ENCODE results near the gene NEGR1. TPM values are rescaled to one million over a fixed set of nuclear protein-coding genes. Genes with fewer than 3 reads are reported as not detected.

Gene NEGR1
- total RNA-seq, 1 donor from 2014 or later: 9.1 TPM

DNA sequence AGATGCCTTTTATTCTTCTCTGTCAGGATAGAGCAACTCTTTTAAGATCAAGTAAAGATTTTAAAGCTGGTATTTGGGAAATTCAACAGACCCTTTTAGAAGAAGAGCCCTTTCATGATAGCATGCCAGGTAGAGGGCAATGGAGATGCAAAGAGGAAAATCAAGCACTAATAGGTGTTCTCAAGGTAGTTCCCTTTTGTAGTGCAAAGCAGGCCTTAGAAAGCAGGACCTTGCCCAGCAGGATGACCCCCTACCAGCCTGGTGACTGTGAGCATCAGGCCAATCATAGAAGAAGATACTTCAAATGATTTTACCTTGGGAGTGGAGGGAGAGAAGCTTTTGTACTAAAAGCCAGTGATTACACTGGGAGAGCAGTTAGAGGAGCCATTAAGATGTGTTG lies 820.1 kb downstream of the NEGR1 start:
- no peak for DNase-seq

DNA sequence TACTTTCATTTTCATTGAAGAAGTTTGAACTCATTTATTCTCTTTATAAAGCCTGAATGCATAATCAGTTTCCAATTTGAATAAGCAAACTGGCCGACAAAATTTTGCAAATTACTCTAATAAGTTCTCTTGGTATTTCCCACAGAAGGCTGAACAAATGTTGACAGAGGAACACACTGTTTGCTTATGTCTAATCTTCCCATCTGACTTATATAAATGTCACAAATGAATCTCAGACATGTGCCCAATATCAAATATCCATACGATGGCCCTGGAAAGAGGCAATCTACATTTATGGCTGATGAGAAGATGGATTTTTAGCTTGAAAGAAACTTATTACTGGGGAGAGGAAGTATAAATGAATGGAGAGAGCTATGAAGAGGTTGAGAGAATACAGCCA lies 820.9 kb downstream of the NEGR1 start:
- DNase-seq: no peak

DNA sequence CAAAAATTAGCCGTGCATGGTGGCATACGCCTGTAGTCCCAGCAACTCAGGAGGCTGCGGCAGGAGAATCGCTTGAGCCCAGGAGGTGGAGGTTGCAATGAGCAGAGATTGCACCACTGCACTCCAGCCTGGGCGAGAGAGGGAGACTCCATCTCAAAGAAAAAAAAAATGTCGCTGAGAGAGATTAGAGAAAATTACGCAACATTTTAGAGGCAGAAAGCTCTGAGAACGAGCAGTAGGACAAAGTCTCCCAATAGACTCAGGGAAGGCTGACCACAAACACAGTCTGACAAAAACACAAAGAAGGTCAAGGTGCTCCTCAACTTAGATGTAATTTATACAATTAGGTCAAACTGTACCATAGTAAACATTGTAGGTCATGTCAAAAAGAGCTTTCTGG lies 833.9 kb downstream of the NEGR1 start:
- DNase-seq: no peak

GRCh38 chr1:71438626-71439025 lies 843.7 kb downstream of the NEGR1 start:
- no peak for DNase-seq

GRCh38 chr1:71435951-71436350 lies 846.4 kb downstream of the NEGR1 start:
- no peak for DNase-seq

GRCh38 chr1:71434240-71434639 lies 848.1 kb downstream of the NEGR1 start:
- no peak for DNase-seq

DNA sequence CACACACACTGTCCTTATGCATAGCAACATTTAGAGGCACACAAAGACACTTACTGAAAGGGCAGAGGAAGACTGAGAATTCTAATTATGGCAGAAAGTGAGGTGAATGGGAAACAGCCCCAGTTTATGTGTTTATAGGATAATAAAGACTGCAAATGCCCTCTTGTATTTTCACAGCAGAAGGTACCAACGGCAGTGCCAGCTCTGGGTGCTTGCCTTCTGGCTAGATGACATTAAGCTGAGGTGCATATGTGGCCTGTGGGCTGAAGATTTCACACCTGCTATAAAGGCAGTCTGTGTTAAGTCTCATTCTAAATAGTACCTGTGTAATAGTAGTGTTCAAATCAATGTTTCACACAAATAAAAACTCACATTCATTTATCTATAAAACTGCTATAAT lies 854.3 kb downstream of the NEGR1 start:
- DNase-seq: no peak

DNA sequence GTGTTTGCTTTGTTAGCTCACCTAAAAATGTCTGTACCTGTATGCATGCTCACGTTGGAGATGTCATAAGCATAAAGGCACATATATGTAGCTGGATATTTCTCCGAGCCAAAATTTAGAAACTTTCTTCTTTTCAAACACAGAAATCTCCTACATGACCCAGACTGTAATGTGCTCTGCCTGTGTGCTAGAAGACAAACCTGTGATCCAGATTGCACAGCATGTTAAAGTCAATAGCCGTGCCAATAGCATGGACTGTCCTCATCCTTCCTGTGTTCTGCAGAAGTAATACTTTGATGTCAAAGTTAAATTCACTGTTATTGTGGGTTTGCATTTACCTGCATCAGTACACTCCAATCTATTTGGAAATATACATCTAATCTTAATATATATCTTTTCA lies 855.3 kb downstream of the NEGR1 start:
- no peak for DNase-seq

DNA sequence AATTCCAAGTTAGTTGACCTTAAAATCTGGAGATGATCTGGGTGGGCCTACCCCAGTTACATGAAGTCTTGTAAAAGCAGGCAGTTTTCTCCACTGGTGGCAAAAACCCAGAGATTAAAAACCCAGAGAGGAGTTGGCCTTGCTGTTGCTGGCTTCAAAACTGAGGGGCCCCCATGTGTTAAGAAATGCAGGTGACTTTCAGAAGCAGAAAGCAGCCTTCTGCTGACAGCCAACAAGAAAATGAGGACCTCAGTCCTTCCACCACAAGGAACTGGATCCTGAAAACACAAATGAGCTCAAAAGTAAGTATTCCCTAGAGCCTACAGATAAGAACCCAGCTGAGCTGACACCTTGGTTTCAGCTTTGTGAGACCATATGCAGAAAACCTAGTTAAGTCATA lies 857.8 kb downstream of the NEGR1 start:
- DNase-seq: no peak

GRCh38 chr1:71422221-71422620 lies 860.1 kb downstream of the NEGR1 start:
- DNase-seq: no peak

DNA sequence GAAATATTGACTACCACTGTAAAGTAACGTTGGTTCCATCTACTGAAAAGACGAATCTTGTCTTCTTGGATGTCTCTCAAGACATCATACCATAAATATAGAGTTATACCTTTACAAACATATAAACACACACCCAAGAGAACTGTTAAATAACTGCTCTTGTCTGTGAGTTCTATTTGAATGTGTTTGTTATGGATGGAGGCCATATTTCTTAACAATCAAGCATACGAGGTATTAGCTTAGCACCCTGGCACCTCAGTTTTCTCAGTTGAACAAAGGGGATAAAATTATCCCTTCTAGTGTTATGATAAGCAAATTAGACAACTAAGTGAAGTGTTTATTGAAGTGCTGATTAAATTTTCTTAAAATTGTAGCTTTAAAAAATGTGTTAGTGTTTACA lies 864.9 kb downstream of the NEGR1 start:
- DNase-seq: no peak

DNA sequence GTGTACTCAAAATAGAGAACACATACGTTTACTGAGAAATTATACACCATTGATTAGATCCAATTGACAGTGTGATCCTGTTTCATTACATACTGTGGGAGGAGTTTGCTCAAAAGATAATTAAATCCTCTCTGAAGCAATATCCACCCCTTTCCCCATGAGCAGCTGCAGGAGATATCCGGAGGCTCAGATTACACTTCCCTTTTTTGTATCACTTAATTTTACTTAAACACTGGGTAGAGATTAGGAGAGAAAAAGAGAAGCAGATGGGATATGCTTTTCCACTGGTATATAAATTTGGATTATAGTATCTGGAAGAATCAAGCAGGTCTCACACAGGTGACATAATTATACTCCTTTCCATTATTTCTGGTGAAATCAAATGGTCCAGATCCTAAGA lies 868.2 kb downstream of the NEGR1 start:
- peak; percentile 11 for DNase-seq

DNA sequence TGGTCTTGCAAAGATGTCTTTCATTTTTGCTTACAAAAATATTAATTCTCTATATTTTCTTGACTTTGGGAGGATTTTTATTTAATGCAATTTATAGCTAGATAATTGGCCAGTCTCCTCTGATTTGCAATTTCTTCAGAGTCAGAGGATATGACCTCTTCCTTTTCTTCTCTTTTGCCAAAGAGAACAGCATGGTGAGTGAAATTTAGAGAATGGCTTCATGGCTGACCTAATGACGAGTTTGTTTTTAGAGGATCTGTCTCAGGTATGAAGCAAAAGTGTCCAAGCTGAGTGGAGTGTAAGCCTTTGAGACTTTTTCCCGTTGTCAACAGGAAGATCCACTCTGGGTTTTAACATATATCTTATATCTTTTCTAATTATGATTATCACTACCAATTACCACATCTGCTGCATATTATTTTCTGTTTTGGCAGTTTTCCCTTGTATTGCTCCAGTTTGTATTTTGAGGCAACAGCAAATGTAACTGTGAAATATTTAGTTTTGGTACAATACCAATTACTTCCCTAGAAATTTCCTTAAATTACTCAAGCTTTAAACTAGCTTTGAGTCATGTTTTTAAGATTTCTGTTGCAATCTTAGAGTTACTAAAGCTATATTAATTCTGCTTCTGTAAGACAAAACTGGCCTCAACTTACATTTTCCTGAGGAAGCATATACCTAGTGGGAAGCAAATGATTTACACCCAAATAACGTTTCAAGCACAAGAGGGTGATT lies 868.7 kb downstream of the NEGR1 start:
- DNase-seq: peak; percentile 33

DNA sequence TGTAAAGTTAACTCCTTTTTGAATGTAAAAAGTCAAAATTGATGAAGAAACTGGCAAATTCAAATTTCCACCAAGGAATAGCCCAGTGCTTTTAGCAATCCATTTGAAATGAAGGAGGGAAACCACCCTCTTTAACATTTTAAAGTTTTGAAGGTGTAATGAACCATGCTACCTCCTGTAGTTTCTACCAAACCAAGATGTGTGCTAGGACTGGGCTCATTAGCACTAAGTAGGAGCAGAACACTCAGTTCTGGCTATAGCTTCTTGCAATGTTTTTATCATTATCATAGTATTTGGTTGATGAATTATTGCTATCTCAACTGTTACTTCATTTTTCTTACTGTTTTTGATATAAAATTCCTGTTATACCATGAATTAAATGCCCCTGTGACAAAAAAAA lies 882.3 kb downstream of the NEGR1 start:
- DNase-seq: no peak

DNA sequence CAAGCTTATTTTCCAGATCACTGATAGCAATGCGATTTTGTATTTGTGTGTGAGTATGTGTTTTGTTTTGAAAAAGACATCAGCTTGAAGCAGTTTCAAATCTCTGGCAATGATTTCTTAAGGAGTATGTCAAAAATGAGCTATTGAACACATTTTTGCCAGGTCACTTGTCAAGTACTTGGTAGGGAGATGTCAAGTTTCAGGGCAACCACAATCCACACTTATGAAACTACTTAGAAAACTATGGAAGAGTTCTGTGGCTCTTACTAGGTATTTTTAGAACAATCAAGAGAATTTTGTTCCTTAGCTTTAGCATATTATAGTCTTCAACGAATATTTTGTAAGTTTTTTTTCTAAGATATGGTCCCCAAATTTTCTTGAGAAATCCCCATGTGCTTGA lies 882.7 kb downstream of the NEGR1 start:
- DNase-seq: no peak

DNA sequence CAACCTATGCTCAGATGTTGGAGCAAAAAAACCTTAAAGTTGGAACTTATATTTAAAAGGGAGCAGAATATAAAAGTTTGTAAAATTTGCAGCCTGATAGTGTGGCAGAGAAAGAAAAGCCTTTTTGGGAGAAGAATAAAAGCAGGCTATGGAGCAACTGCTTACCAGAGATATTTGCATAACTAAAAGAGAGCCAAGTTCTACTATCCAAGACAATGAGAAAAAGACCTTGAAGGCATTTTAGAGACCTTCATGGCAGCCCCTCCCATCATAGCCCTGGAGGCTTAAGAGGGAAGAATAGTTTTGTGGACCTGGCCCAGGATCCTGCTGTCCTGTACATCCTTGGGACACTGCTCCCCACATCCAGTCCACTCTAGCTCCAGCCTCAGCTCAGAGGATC lies 889.0 kb downstream of the NEGR1 start:
- no peak for DNase-seq

DNA sequence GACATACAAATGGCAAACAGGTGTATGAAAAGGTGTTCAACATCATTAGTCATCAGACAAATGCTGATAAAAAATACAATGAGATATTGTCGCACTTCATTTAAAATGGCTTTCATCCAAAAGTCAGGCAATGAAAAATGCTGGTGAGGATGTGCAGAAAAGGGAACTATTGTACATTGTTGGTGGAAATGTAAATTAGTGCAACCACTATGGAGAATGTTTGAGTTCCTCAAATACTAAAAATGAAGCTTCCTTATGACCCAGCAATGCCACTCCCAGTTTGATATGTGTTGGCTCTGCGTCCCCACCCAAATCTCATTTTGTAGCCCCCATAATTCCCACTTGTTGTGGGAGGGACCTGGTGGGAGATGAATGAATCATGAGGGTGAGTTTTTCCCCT lies 891.8 kb downstream of the NEGR1 start:
- DNase-seq: no peak

GRCh38 chr1:71377886-71378285 lies 904.5 kb downstream of the NEGR1 start:
- DNase-seq: no peak

DNA sequence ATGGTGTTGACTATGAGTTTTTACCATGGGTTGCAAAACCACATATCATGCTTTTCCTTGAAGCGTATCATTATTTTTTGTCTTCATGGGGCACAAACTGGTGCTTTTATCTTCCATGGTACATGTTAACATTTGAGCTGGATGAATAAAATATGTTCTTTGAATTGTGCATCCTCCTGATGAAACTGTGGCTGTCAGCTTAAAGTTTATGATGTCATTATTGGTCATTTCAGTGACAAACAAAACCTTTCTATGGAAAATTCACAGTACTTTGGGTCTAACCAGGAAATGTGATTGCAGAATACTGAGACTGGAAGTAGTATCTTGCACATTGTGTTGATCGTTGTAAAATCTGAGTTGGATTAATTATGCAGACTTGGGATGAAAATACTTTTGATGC lies 909.8 kb downstream of the NEGR1 start:
- no peak for DNase-seq

DNA sequence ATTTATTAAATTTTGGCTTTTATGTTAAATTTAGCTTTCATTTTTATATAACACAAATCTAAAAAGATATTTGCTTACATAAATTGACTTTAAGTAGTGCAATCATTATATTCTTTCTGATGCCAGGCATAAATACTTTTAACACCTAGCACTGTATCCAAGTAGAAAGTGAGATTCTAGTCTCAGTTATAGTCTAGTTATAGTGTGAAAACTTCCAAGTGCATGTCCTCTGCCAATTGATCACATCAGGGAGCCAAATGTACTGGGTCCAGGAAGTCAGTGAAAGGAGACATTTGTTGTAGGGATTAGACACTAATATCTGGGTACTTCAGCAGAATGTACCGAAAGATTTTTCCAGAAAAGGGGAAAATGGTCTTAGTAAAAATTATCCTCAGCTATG lies 910.8 kb downstream of the NEGR1 start:
- no peak for DNase-seq

DNA sequence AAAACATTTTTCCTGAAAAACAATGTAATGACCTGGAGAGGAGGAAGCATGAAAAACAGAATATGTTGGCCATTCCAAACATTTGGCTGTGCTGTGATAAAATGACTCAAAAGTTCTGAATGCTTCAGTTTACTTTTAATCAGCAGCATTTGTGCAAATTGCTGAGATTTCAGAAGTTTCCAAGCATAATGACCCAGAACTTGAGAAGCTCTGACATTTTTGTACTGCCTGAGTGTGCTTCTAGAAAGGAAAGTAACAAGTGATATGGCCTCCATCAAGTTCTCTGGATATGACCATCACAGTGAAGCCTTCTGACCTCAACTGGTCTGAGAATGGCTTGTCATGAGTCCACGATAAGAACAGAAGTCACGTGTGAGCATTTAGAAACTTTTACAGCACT lies 918.1 kb downstream of the NEGR1 start:
- no peak for DNase-seq

GRCh38 chr1:71362691-71363090 lies 919.6 kb downstream of the NEGR1 start:
- DNase-seq: no peak

- DNase-seq: no peak
These were observed 920.3 kb downstream of the NEGR1 start for GRCh38 chr1:71362076-71362475.

GRCh38 chr1:71357708-71358107 lies 924.6 kb downstream of the NEGR1 start:
- no peak for DNase-seq

DNA sequence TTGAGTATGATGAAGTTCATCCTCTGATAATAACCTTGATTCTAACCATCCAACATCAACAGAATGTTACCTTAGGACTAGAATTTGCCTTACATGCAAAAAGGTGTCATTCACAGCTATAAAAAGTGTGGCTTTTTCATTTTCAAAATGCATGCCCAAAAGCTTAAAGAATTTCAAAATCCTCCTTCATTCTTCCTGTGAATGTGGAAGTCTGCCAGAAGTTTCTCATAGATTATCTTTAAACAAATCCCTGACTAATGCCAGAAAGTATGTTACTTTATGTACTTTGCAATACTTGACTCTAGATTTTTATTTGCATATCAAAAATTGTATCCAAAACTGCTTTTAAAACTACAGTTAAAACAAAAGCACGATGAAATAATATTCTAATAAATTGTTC lies 930.9 kb downstream of the NEGR1 start:
- DNase-seq: no peak

Data from skin of body (tissue), 2 donors.